Measurements from ENCODE around the gene OR6K2. TPM values are rescaled to one million over a fixed set of nuclear protein-coding genes. Genes with fewer than 3 reads are reported as not detected.
A peak's percentile ranks its signal among the peaks of the same experiment; 100 is the strongest.

The OR6K2 gene
- total and polyA plus RNA-seq, 2 of the 4 experiments (the other 2 are of a cell fraction): not detected

DNA sequence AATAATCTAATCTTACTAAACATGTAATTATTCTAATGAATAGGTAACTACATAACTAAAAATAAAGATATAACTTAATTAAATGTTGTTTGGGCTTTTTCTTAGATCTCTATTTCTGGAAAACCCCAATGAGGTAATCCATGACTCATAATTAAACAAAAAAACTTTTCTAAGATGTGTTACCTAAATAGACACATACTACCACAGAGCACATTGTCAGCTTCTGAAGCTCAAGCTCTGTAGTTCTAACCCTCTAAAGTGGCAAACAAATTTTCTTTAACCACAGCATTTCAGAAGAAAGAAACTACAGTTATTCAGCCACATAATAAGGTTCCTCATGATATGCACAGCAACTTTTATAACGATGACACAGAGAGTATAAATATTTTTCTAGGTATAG, 15.9 kb upstream of the OR6K2 start:
- H3K14ac ChIP-seq (replicated peaks; ENCODE audit: low read depth, low read length): no peak overlapping the region
- no peak overlapping the region for H3K56ac ChIP-seq (ENCODE audit: extremely low read depth, insufficient read depth, low read length)
- in situ Hi-C loops (cut with MboI; ENCODE audit: low sequenced_read_pairs) (no loop called here), dilution Hi-C loops (cut with HindIII; ENCODE audit: low sequenced_read_pairs, unreplicated experiment) (no loop called here), intact Hi-C loops (cut with micrococcal nuclease) (no loop called here)
- ATAC-seq (ENCODE audit: low read depth) (no peak), DNase-seq (peak; percentile 0)
- TF ChIP-seq RFX5 (IDR thresholded peaks at IDR 0.05; ENCODE audit: low read depth, low read length): no peak
- no peak for TF ChIP-seq RCOR1 (IDR thresholded peaks at IDR 0.05; ENCODE audit: insufficient replicate concordance, low read length)
- no peak for TF ChIP-seq BHLHE40 (IDR thresholded peaks at IDR 0.05; ENCODE audit: low read depth, low read length)
- no peak overlapping the region for H4K91ac ChIP-seq (ENCODE audit: insufficient read depth, low read depth, low read length)
- no peaks in the 10 kb centered on the region for H3K9me3 ChIP-seq (ENCODE audit: control insufficient read depth, insufficient read depth, low read length)
- no peak overlapping the region for H3K4me3 ChIP-seq (ENCODE audit: insufficient read depth, low read depth, low read length)
- H2AK5ac ChIP-seq (ENCODE audit: low read depth, low read length): no peak overlapping the region
- ChIA-PET CTCF (no interaction called here), POLR2A (ENCODE audit: unreplicated experiment) (no interaction called here)
- H2BK5ac ChIP-seq (ENCODE audit: low read depth, low read length, poor library complexity, severe bottlenecking): no peak overlapping the region
- no TSS peak for BruUV-seq (replicated peaks)
- no peak overlapping the region for H2AK9ac ChIP-seq (replicated peaks; ENCODE audit: low read depth, low read length, poor library complexity)
- no peak overlapping the region for H3K23ac ChIP-seq (ENCODE audit: low read depth, low read length)
- no peak overlapping the region for H3K27ac ChIP-seq (ENCODE audit: insufficient read depth, low read length)
- H2BK20ac ChIP-seq (ENCODE audit: low read depth, low read length): no peak overlapping the region
- H3K18ac ChIP-seq (ENCODE audit: low read depth, low read length): no peak overlapping the region
- no peak overlapping the region for H3K9ac ChIP-seq (ENCODE audit: low read depth, low read length)
- no peak overlapping the region for H4K8ac ChIP-seq (ENCODE audit: low read depth in 2 of 2, low read length in 2 of 2)
- H2BK15ac ChIP-seq (ENCODE audit: low read depth, low read length): no peak overlapping the region
- no peaks in the 10 kb centered on the region for H3K4me1 ChIP-seq (ENCODE audit: control insufficient read depth, insufficient read depth, low read length)
- no peaks in the 10 kb centered on the region for H4K20me1 ChIP-seq (ENCODE audit: insufficient read depth, low read length)
- H3K36me3 ChIP-seq (ENCODE audit: control insufficient read depth, insufficient read depth, low read length): no peaks in the 10 kb centered on the region
- no peak overlapping the region for H3K4ac ChIP-seq (ENCODE audit: low read depth, low read length)
- H2BK120ac ChIP-seq (ENCODE audit: low read depth, low read length): no peak overlapping the region
- no peaks in the 10 kb centered on the region for H3K9me1 ChIP-seq (ENCODE audit: insufficient read depth, low read length)
- no peak overlapping the region for H3K4me2 ChIP-seq (ENCODE audit: low read depth, low read length)
- H3K27me3 ChIP-seq (ENCODE audit: control insufficient read depth, insufficient read depth, low read length): no peaks in the 10 kb centered on the region
- no CpG with 5 or more reads among the region's 1 CpG for WGBS, 2 experiments (ENCODE audit: extremely low coverage in 2 of 2, insufficient read length in 1 of 2)
- no peaks in the 10 kb centered on the region for H3K79me1 ChIP-seq (ENCODE audit: low read depth in 1 of 2, low read length in 2 of 2)
- H2AFZ ChIP-seq (replicated peaks; ENCODE audit: low read length, poor library complexity): no peak overlapping the region
- no peak overlapping the region for H4K5ac ChIP-seq (ENCODE audit: low read depth, low read length)

All from IMR-90 (cell line).